Activated naive CD4-positive, alpha-beta T cell treated with anti-CD3 and anti-CD28 coated beads, Interleukin-2, amount 50 U/mL, for 72 hours (primary cell): Measurements from ENCODE around the gene AMPH. TPM values are rescaled to one million over a fixed set of nuclear protein-coding genes. Genes with fewer than 3 reads are reported as not detected.
A peak's percentile ranks its signal among the peaks of the same experiment; 100 is the strongest.

Experiments
- ATAC-seq, 2 donors: fragments of 150-1000 bp; cut with Tn5 transposase; 2 replicates each; pipeline ENCODE4 v1.10.0; 2021; ENCODE audit warnings: mild to moderate bottlenecking in 2 of 2, moderate library complexity in 2 of 2
- DNase-seq, 2 donors: peaks; one replicate each; pipeline ENCODE4 v3.0.0; 2021 to 2022; ENCODE audit warnings: low spot score in 2 of 2
- H3K27ac Mint-ChIP-seq, 2 donors: one replicate each; pipeline ENCODE4 v1.8.0; 2022; ENCODE audit warnings: mild to moderate bottlenecking in 2 of 2, mixed read lengths in 2 of 2
- H3K36me3 Mint-ChIP-seq, 2 donors: one replicate each; pipeline ENCODE4 v1.8.0; 2022; ENCODE audit warnings: mixed read lengths in 2 of 2
- H3K9me3 Mint-ChIP-seq, 2 donors: one replicate each; pipeline ENCODE4 v1.8.0; 2022; ENCODE audit warnings: mixed read lengths in 2 of 2
- total RNA-seq, 2 donors: library from RNA; stranded (reverse); gene quantifications; one replicate each; pipeline ENCODE4 v1.2.3, GENCODE V29; 2022

The AMPH gene
- not detected for total RNA-seq

- Mint-ChIP-seq H3K27ac (no peak within 1 kb of the TSS), H3K9me3 (no peaks in the 10 kb centered on the region), H3K36me3 (peaks cover 0 to 11% of the 10 kb centered on the region in 2 donors)
- ATAC-seq, result peak; percentile 40 to 76
- peak in 1 of 2 donors; percentile 20 for DNase-seq
Observed at GRCh38 chr7:38630720-38631673, at the start of gene AMPH. TSS of gene AMPH (minus strand) at chr7:38631373. CDS start at chr7:38631351, 22 bp downstream.

- no peak overlapping the region for H3K27ac Mint-ChIP-seq
- no peaks in the 10 kb centered on the region for H3K36me3 Mint-ChIP-seq
Observed at GRCh38 chr7:38679419-38679818, 48.2 kb upstream of the AMPH start.

GRCh38 chr7:38678698-38679054 lies 47.5 kb upstream of the AMPH start:
- no peak for ATAC-seq
- H3K9me3 Mint-ChIP-seq, result no peaks in the 10 kb centered on the region

More at GRCh38 chr7:38679419-38679818, 48.2 kb upstream of the AMPH start:
- no peaks in the 10 kb centered on the region for H3K9me3 Mint-ChIP-seq
- ATAC-seq (no peak), DNase-seq (no peak)

GRCh38 chr7:38677981-38678697 lies 47.0 kb upstream of the AMPH start:
- no peak for ATAC-seq
- H3K27ac Mint-ChIP-seq, result peak overlapping the region in 1 of 2 donors; percentile 37
- H3K36me3 Mint-ChIP-seq, result no peaks in the 10 kb centered on the region
- DNase-seq, result no peak
- no peaks in the 10 kb centered on the region for H3K9me3 Mint-ChIP-seq

More at GRCh38 chr7:38678698-38679054, 47.5 kb upstream of the AMPH start:
- H3K27ac Mint-ChIP-seq, result no peak overlapping the region
- no peaks in the 10 kb centered on the region for H3K36me3 Mint-ChIP-seq
- DNase-seq, result no peak

GRCh38 chr7:38675494-38676106 lies 44.4 kb upstream of the AMPH start:
- H3K9me3 Mint-ChIP-seq, result no peaks in the 10 kb centered on the region
- no peaks in the 10 kb centered on the region for H3K36me3 Mint-ChIP-seq
- DNase-seq (no peak), ATAC-seq (no peak)
- no peak overlapping the region for H3K27ac Mint-ChIP-seq

- Mint-ChIP-seq H3K27ac (no peak overlapping the region), H3K9me3 (no peaks in the 10 kb centered on the region), H3K36me3 (no peaks in the 10 kb centered on the region)
- ATAC-seq (no peak), DNase-seq (no peak)
Observed at GRCh38 chr7:38674513-38674912, 43.3 kb upstream of the AMPH start.

GRCh38 chr7:38673795-38674194 lies 42.6 kb upstream of the AMPH start:
- DNase-seq (no peak), ATAC-seq (no peak)
- H3K27ac Mint-ChIP-seq, result no peak overlapping the region

GRCh38 chr7:38671911-38672905 lies 41.0 kb upstream of the AMPH start:
- no peaks in the 10 kb centered on the region for H3K36me3 Mint-ChIP-seq
- ATAC-seq (no peak), DNase-seq (no peak)
- no peak overlapping the region for H3K27ac Mint-ChIP-seq
- no peaks in the 10 kb centered on the region for H3K9me3 Mint-ChIP-seq

More at GRCh38 chr7:38673795-38674194, 42.6 kb upstream of the AMPH start:
- Mint-ChIP-seq H3K9me3 (no peaks in the 10 kb centered on the region), H3K36me3 (no peaks in the 10 kb centered on the region)

GRCh38 chr7:38669965-38670520 lies 38.9 kb upstream of the AMPH start:
- H3K9me3 Mint-ChIP-seq, result no peaks in the 10 kb centered on the region
- H3K27ac Mint-ChIP-seq, result no peak overlapping the region
- no peak for DNase-seq
- H3K36me3 Mint-ChIP-seq, result no peaks in the 10 kb centered on the region
- no peak for ATAC-seq

- H3K9me3 Mint-ChIP-seq, result no peaks in the 10 kb centered on the region
- H3K27ac Mint-ChIP-seq, result no peak overlapping the region
- H3K36me3 Mint-ChIP-seq, result no peaks in the 10 kb centered on the region
- DNase-seq (no peak), ATAC-seq (no peak)
Observed at GRCh38 chr7:38664972-38665371, 33.8 kb upstream of the AMPH start.

GRCh38 chr7:38660427-38661099 lies 29.4 kb upstream of the AMPH start:
- no peaks in the 10 kb centered on the region for H3K36me3 Mint-ChIP-seq
- no peaks in the 10 kb centered on the region for H3K9me3 Mint-ChIP-seq
- no peak overlapping the region for H3K27ac Mint-ChIP-seq
- ATAC-seq, result peak; percentile 55 to 62
- peak in 1 of 2 donors; percentile 24 for DNase-seq

GRCh38 chr7:38659931-38660330 lies 28.8 kb upstream of the AMPH start:
- H3K9me3 Mint-ChIP-seq, result no peaks in the 10 kb centered on the region
- DNase-seq (no peak), ATAC-seq (no peak)
- no peaks in the 10 kb centered on the region for H3K36me3 Mint-ChIP-seq
- no peak overlapping the region for H3K27ac Mint-ChIP-seq

GRCh38 chr7:38658921-38659320 lies 27.7 kb upstream of the AMPH start:
- H3K36me3 Mint-ChIP-seq, result no peaks in the 10 kb centered on the region
- no peak for DNase-seq
- no peak for ATAC-seq
- H3K27ac Mint-ChIP-seq, result no peak overlapping the region
- H3K9me3 Mint-ChIP-seq, result no peaks in the 10 kb centered on the region

- H3K36me3 Mint-ChIP-seq, result no peaks in the 10 kb centered on the region
- ATAC-seq, result no peak
- no peak overlapping the region for H3K27ac Mint-ChIP-seq
- no peak for DNase-seq
- H3K9me3 Mint-ChIP-seq, result no peaks in the 10 kb centered on the region
Observed at GRCh38 chr7:38656968-38657367, 25.8 kb upstream of the AMPH start.
